H4 (cell line): ENCODE data around the gene CASQ2. TPM values are rescaled to one million over a fixed set of nuclear protein-coding genes. Genes with fewer than 3 reads are reported as not detected.
A peak's percentile ranks its signal among the peaks of the same experiment; 100 is the strongest.
"Not testable (repeated sequence)": the region's sequence is repeated elsewhere in the genome, so short reads cannot be mapped to it uniquely, and the experiment has no call there.

Experiments used
- DNase-seq: peaks from one replicate; pipeline ENCODE4 v3.0.0-alpha.2; 2015; ENCODE audit warnings: low spot score
- total RNA-seq: library from RNA; depleted of rRNA; stranded (reverse); fragments of >200 nt; shearing (Covaris generic); gene quantifications from 2 replicates; pipeline ENCODE4 v1.2.3, GENCODE V29; 2014

CASQ2 gene
- total RNA-seq, 1 experiment from 2014 or later: not detected

GRCh38 chr1:115781343-115781742 is 12.8 kb upstream of the CASQ2 start:
- DNase-seq: no peak

- not testable (repeated sequence) for DNase-seq
These were observed 12.1 kb upstream of the CASQ2 start for GRCh38 chr1:115780655-115781054.

- not testable (repeated sequence) for DNase-seq
These were observed 10.6 kb upstream of the CASQ2 start for GRCh38 chr1:115779075-115779474.

GRCh38 chr1:115771847-115772457 is 3.4 kb upstream of the CASQ2 start:
- peak; percentile 64 for DNase-seq

- no peak for DNase-seq
These were observed 2.8 kb upstream of the CASQ2 start for GRCh38 chr1:115771094-115771846.

- DNase-seq: no peak
These were observed 1.1 kb downstream of the CASQ2 start for GRCh38 chr1:115767403-115767802.

- no peak for DNase-seq
These were observed 3.4 kb downstream of the CASQ2 start for GRCh38 chr1:115765091-115765490.

GRCh38 chr1:115764541-115764940 is 4.0 kb downstream of the CASQ2 start:
- peak; percentile 8 for DNase-seq

- DNase-seq: no peak
These were observed 5.7 kb downstream of the CASQ2 start for GRCh38 chr1:115762779-115763178.

GRCh38 chr1:115761601-115762302 is 6.8 kb downstream of the CASQ2 start:
- DNase-seq: no peak

- no peak for DNase-seq
These were observed 10.7 kb downstream of the CASQ2 start for GRCh38 chr1:115757856-115758255.

GRCh38 chr1:115757326-115757725 is 11.2 kb downstream of the CASQ2 start:
- DNase-seq: no peak

- DNase-seq: no peak
These were observed 12.8 kb downstream of the CASQ2 start for GRCh38 chr1:115755456-115756370.

- no peak for DNase-seq
These were observed 14.7 kb downstream of the CASQ2 start for GRCh38 chr1:115753830-115754229.

- no peak for DNase-seq
These were observed 15.2 kb downstream of the CASQ2 start for GRCh38 chr1:115753361-115753760.

GRCh38 chr1:115748401-115749150 is 19.9 kb downstream of the CASQ2 start:
- DNase-seq: peak; percentile 66

GRCh38 chr1:115746021-115746690 is 22.4 kb downstream of the CASQ2 start:
- DNase-seq: no peak

- DNase-seq: no peak
These were observed 23.8 kb downstream of the CASQ2 start for GRCh38 chr1:115744646-115745275.

GRCh38 chr1:115740811-115741210 is 27.7 kb downstream of the CASQ2 start:
- no peak for DNase-seq

GRCh38 chr1:115732316-115732715 is 36.2 kb downstream of the CASQ2 start:
- no peak for DNase-seq
